ENCODE results near the gene PLA2G4D.

DNA sequence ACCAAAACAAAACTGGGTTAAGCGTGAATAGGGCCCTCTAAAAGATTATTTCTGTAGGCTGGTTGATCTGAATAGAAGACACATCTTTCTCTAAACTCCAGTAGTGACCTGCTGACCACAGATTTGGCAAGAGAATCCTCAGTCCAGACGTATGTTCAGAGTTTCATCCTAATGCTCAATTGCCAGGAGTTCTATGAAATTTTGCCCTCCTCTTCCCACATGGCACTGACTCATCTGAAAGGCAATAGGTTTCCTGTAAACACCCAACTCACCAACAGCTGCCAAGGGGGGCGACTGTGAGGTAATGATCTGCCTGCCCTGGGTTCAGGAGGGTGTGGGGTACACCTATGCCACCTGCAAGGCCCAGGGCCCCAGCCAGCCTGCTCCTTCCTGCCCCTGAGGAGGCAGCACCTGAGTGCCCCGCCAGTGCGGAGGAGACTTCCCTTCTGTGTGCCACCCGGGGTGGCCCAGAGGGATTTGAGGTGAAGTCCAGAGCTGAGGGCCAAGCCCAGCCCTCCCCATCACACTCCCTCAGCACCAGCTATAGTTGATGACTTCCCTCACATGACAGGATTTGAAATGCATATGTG lies 8.4 kb upstream of the PLA2G4D start:
- TF ChIP-seq CTCF (IDR thresholded peaks at IDR 0.05; ENCODE audit: insufficient read depth, low read length, poor library complexity, severe bottlenecking) (no peak), EZH2phosphoT487 (conservative IDR thresholded peaks at IDR 0.05; ENCODE audit: low read length) (no peak)
